BLaER1 (cell line): ENCODE data around the gene MOB3B.

Experiments used
- H3K27ac ChIP-seq: shearing (Covaris generic); formaldehyde crosslinking; 2 replicates; pipeline ENCODE4 v1.8.1; 2022
- H3K27me3 ChIP-seq: shearing (Covaris generic); formaldehyde crosslinking; 2 replicates; pipeline ENCODE4 v1.8.1; 2022
- H3K36me3 ChIP-seq: shearing (Covaris generic); formaldehyde crosslinking; 2 replicates; pipeline ENCODE4 v1.8.1; 2022
- H3K4me1 ChIP-seq: shearing (Covaris generic); formaldehyde crosslinking; 2 replicates; pipeline ENCODE4 v1.8.1; 2022
- H3K4me2 ChIP-seq: shearing (Covaris generic); formaldehyde crosslinking; 2 replicates; pipeline ENCODE4 v1.8.1; 2022
- H3K4me3 ChIP-seq: shearing (Covaris generic); formaldehyde crosslinking; 2 replicates; pipeline ENCODE4 v1.8.1; 2022
- H3K9ac ChIP-seq: shearing (Covaris generic); formaldehyde crosslinking; 2 replicates; pipeline ENCODE4 v1.8.1; 2022
- H3K9me3 ChIP-seq: shearing (Covaris generic); formaldehyde crosslinking; 2 replicates; pipeline ENCODE4 v1.8.1; 2022
- H4K20me1 ChIP-seq: shearing (Covaris generic); formaldehyde crosslinking; 2 replicates; pipeline ENCODE4 v1.8.1; 2022
- Cebpa-rat ChIP-seq: shearing (Covaris generic); IDR thresholded peaks from 2 replicates; pipeline ENCODE4 v1.8.1; 2022

Gene MOB3B

GRCh38 chr9:27391040-27391895, 138.3 kb downstream of the MOB3B start:
- TF ChIP-seq Cebpa-rat = no peak
- H4K20me1 ChIP-seq = no peaks in the 10 kb centered on the region
- H3K9me3 ChIP-seq = no peaks in the 10 kb centered on the region
- H3K9ac ChIP-seq = no peak overlapping the region
- peaks cover 69% of the 10 kb centered on the region for H3K4me1 ChIP-seq
- no peaks in the 10 kb centered on the region for H3K27me3 ChIP-seq
- no peak overlapping the region for H3K4me3 ChIP-seq
- H3K4me2 ChIP-seq = peak overlapping the region; percentile 55
- H3K27ac ChIP-seq = no peak overlapping the region; the same call in 1 of the 2 replicates
- H3K36me3 ChIP-seq = no peaks in the 10 kb centered on the region

DNA sequence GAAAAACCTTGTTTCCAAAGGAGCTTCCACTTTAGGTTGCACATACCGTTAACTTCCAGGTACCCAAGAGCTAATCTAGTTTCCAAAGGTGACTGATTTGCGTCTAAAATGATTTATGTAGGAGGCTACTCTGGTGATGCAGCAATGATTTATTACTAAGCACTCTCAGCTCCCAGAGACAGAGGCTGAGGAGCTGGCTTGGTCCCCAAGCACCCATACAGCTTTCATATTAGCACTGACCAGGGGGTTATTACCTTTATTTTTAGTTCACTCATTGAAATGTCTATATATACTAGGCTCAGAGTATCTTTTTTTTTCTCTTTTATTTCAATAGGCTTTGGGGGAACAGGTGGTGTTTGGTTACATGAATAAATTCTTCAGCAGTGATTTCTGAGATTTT, 141.5 kb downstream of the MOB3B start:
- Histone ChIP-seq H3K36me3 (no peaks in the 10 kb centered on the region), H3K27ac (no peak overlapping the region), H3K9me3 (no peaks in the 10 kb centered on the region), H3K9ac (no peak overlapping the region), H3K27me3 (no peaks in the 10 kb centered on the region), H3K4me1 (peaks cover 46% of the 10 kb centered on the region), H3K4me2 (no peak overlapping the region), H3K4me3 (no peak overlapping the region), H4K20me1 (no peaks in the 10 kb centered on the region)
- TF ChIP-seq Cebpa-rat = no peak

GRCh38 chr9:27387722-27388121, 141.9 kb downstream of the MOB3B start:
- Histone ChIP-seq H3K9me3 (no peaks in the 10 kb centered on the region), H3K4me3 (no peak overlapping the region), H3K4me2 (no peak overlapping the region), H3K27me3 (no peaks in the 10 kb centered on the region), H4K20me1 (no peaks in the 10 kb centered on the region), H3K27ac (no peak overlapping the region), H3K36me3 (no peaks in the 10 kb centered on the region), H3K4me1 (peaks cover 42% of the 10 kb centered on the region), H3K9ac (no peak overlapping the region)
- no peak for TF ChIP-seq Cebpa-rat

GRCh38 chr9:27386571-27387091, 143.0 kb downstream of the MOB3B start:
- no peaks in the 10 kb centered on the region for H3K36me3 ChIP-seq
- no peak overlapping the region for H3K4me2 ChIP-seq
- H4K20me1 ChIP-seq = no peaks in the 10 kb centered on the region
- H3K27ac ChIP-seq = no peak overlapping the region
- H3K4me3 ChIP-seq = no peak overlapping the region
- H3K27me3 ChIP-seq = no peaks in the 10 kb centered on the region
- no peak for TF ChIP-seq Cebpa-rat
- H3K4me1 ChIP-seq = peaks cover 31% of the 10 kb centered on the region
- no peak overlapping the region for H3K9ac ChIP-seq
- H3K9me3 ChIP-seq = no peaks in the 10 kb centered on the region

DNA sequence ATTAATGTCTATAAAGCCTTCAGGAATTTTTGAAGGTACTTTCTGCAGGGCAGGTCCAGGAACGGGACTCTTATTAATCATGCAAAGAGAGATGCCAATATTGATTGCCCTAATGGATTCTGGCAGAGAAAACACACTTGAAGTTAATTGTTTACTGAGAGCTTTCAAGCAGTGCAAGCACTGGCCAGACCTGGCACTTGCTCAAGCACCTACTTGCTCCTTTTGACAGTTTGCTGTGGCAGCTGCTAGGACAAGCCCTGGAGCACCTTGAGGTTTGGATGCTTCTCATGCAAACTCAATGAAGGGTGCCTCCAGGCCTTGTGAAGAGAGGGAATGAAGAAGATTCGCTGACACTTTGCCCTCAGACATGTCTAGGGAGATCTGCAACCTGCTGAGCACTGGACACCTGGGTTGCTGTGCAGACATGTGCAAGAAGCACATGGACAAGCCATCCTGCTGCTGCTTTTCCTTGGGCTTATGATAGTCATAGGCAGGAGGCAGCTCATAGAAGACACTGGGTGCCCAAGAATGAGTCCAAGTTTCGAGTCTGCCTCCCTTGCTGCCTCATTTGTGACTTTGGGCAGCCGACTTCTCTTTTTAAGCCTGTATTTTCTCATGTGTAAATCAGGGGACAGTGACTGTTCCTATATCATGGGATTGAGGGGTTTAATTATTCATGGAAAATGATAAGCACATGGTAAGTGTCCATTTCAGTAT, 143.8 kb downstream of the MOB3B start:
- no peak overlapping the region for H3K4me2 ChIP-seq
- no peaks in the 10 kb centered on the region for H4K20me1 ChIP-seq
- H3K9ac ChIP-seq = no peak overlapping the region
- H3K4me1 ChIP-seq = peaks cover 23% of the 10 kb centered on the region
- H3K4me3 ChIP-seq = no peak overlapping the region
- no peak for TF ChIP-seq Cebpa-rat
- H3K36me3 ChIP-seq = no peaks in the 10 kb centered on the region
- no peaks in the 10 kb centered on the region for H3K9me3 ChIP-seq
- H3K27me3 ChIP-seq = no peaks in the 10 kb centered on the region
- H3K27ac ChIP-seq = no peak overlapping the region

DNA sequence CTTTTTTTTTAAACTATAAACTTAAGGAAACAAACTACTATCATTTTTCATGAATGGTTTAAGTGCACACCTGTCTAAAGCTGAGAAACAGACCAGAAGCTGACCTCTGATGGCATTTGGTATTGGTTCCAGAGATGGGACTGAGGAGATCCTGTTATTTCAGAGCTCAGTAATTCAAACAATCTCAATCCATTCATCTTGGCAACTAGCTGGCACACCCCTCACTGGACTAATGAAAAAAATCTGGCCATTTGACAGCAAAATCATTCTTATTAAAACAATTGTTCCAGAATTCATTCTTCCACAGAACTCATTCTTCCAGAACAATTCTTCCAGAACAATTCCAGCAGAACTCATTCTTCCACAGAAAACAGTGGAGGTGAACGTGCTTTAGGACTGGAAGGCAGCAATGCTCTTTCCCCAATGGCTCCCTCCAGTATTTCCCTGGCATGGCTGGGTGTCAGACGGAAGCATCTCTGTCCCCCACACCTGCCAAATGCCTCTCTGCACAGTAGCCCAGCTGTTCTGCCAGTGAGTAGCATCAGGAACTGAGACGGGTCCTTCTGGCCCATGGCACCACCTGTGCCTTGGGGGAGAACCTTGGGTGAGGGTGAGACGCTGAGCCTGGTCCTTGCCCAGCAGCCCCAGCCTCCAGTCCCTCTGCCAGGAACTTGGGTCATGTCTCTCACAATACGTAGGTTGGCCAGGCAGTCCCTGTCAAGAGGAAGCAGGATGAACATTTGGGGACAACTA, 145.2 kb downstream of the MOB3B start:
- Histone ChIP-seq H3K27me3 (no peaks in the 10 kb centered on the region), H3K36me3 (no peaks in the 10 kb centered on the region), H3K4me1 (peaks cover 21% of the 10 kb centered on the region), H3K4me2 (no peak overlapping the region), H3K9ac (no peak overlapping the region), H3K4me3 (no peak overlapping the region), H3K9me3 (no peaks in the 10 kb centered on the region), H3K27ac (no peak overlapping the region), H4K20me1 (no peaks in the 10 kb centered on the region)
- no peak for TF ChIP-seq Cebpa-rat

- no peaks in the 10 kb centered on the region for H3K27me3 ChIP-seq
- no peak overlapping the region for H3K4me3 ChIP-seq
- no peak overlapping the region for H3K27ac ChIP-seq
- no peaks in the 10 kb centered on the region for H3K36me3 ChIP-seq
- peak overlapping the region; percentile 36 for H3K4me2 ChIP-seq
- H3K4me1 ChIP-seq = peaks cover 22% of the 10 kb centered on the region
- TF ChIP-seq Cebpa-rat = no peak
- no peaks in the 10 kb centered on the region for H4K20me1 ChIP-seq
- no peaks in the 10 kb centered on the region for H3K9me3 ChIP-seq
- H3K9ac ChIP-seq = no peak overlapping the region
Measured at GRCh38 chr9:27383524-27383923, 146.1 kb downstream of the MOB3B start.

DNA sequence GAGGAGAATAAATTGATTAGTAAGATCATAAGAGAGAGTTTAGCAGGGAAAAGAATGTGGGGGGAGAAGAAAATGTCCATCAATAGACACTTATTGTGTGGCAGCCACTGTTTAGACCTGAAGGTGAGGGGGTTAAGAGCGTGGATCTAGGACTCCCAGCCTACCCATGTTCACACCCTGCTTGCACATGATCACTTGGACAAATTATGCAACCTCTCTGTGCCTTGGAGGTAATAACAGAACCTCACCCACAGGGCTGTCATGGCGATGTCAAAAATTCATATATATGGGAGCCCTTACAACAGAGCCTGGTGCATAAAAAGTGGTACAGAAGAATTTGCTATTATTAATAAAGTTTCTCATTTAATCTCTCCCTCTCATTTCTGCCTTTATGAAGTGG, 146.6 kb downstream of the MOB3B start:
- H3K4me2 ChIP-seq = no peak overlapping the region
- H3K9ac ChIP-seq = no peak overlapping the region
- no peaks in the 10 kb centered on the region for H4K20me1 ChIP-seq
- no peak overlapping the region for H3K4me3 ChIP-seq
- H3K27me3 ChIP-seq = no peaks in the 10 kb centered on the region
- H3K9me3 ChIP-seq = no peaks in the 10 kb centered on the region
- H3K36me3 ChIP-seq = no peaks in the 10 kb centered on the region
- peaks cover 28% of the 10 kb centered on the region for H3K4me1 ChIP-seq
- no peak for TF ChIP-seq Cebpa-rat
- H3K27ac ChIP-seq = no peak overlapping the region

DNA sequence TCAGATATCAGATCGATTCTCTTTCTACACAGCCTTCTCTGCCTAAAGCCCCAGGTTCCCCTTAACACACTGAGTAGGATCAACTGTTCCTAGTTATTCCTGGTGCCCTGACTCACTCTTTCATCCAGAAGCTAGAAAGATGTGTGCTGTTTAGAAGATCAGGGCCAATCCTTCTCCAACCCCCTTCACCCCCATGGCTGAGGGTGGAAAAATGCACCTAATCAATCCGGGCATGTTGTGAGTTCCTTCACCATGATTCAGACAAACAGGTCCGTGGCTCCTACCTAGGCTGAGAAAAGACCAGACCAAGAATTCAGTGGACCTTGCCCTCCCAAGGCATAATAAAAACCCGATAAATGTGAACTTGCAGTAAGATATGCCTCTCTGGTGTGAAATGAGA, 147.3 kb downstream of the MOB3B start:
- Histone ChIP-seq H3K4me1 (peaks cover 35% of the 10 kb centered on the region), H4K20me1 (no peaks in the 10 kb centered on the region), H3K27me3 (no peaks in the 10 kb centered on the region), H3K36me3 (no peaks in the 10 kb centered on the region), H3K4me3 (no peak overlapping the region), H3K4me2 (no peak overlapping the region), H3K9me3 (no peaks in the 10 kb centered on the region), H3K9ac (no peak overlapping the region), H3K27ac (no peak overlapping the region)
- no peak for TF ChIP-seq Cebpa-rat
